ENCODE measurements around the gene ZFAND3.

DNA sequence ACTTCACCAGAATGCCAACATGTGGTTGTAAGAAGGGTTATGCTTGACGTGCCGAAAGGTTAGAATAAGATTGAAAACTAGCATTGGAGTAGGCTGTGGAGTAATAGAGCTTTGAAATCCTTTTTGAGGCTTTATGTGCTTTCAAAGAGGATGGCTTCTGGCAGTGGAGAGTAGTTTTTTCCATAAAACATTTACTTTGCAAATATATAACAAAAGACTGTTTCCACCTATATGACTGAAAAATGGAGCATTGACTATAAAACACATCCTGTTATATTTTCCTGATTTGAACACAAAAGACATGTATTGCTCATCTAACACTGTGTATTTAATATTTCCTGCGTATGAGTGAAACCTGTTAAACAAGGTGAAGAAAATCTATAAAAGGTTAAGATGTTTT lies 38.8 kb downstream of the ZFAND3 start:
- TF ChIP-seq, protein P1, sequence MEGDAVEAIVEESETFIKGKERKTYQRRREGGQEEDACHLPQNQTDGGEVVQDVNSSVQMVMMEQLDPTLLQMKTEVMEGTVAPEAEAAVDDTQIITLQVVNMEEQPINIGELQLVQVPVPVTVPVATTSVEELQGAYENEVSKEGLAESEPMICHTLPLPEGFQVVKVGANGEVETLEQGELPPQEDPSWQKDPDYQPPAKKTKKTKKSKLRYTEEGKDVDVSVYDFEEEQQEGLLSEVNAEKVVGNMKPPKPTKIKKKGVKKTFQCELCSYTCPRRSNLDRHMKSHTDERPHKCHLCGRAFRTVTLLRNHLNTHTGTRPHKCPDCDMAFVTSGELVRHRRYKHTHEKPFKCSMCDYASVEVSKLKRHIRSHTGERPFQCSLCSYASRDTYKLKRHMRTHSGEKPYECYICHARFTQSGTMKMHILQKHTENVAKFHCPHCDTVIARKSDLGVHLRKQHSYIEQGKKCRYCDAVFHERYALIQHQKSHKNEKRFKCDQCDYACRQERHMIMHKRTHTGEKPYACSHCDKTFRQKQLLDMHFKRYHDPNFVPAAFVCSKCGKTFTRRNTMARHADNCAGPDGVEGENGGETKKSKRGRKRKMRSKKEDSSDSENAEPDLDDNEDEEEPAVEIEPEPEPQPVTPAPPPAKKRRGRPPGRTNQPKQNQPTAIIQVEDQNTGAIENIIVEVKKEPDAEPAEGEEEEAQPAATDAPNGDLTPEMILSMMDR (IDR thresholded peaks at IDR 0.05): no peak
- no peak for TF ChIP-seq POLR2A (IDR thresholded peaks at IDR 0.05)

All from testis (tissue), 2 donors.